Neuronal stem cell (in vitro differentiated cells): Measurements from ENCODE around the gene PAN2.

Experiments
- DNase-seq: peaks from one replicate; pipeline ENCODE4 v3.0.0-alpha.2; 2013; ENCODE audit warnings: low spot score
- H2AFZ ChIP-seq: one replicate; pipeline ENCODE4 v1.6.1; 2013; ENCODE audit warnings: mild to moderate bottlenecking, low read length, inconsistent platforms
- H2AK5ac ChIP-seq: 2 replicates; pipeline ENCODE4 v1.6.1; 2013; ENCODE audit warnings: low read depth, mild to moderate bottlenecking, inconsistent platforms, low read length, moderate library complexity, mixed read lengths
- H2BK120ac ChIP-seq: 2 replicates; pipeline ENCODE4 v1.6.1; 2013; ENCODE audit warnings: low read depth, mild to moderate bottlenecking, inconsistent platforms, low read length, moderate library complexity, mixed read lengths
- H2BK12ac ChIP-seq: one replicate; pipeline ENCODE4 v1.6.1; 2013; ENCODE audit warnings: low read length, inconsistent platforms
- H2BK15ac ChIP-seq: 2 replicates; pipeline ENCODE4 v1.6.1; 2013; ENCODE audit warnings: mild to moderate bottlenecking, low read length, inconsistent platforms, mixed read lengths
- H2BK5ac ChIP-seq: one replicate; pipeline ENCODE4 v1.6.1; 2013; ENCODE audit warnings: inconsistent platforms, mild to moderate bottlenecking, low read length, moderate library complexity
- H3K14ac ChIP-seq: one replicate; pipeline ENCODE4 v1.6.1; 2013; ENCODE audit warnings: low read length, inconsistent platforms
- H3K18ac ChIP-seq: 2 replicates; pipeline ENCODE4 v1.6.1; 2013; ENCODE audit warnings: low read length, inconsistent platforms
- H3K23ac ChIP-seq: 2 replicates; pipeline ENCODE4 v1.6.1; 2013; ENCODE audit warnings: low read depth, mild to moderate bottlenecking, mixed read lengths, low read length, inconsistent platforms; ENCODE audit not compliant: poor library complexity
- H3K27ac ChIP-seq: replicated peaks from 3 replicates; pipeline ENCODE4 v1.5.1; 2013; ENCODE audit warnings: low read length, inconsistent platforms
- H3K27me3 ChIP-seq, 3 experiments: 2 replicates each; pipeline ENCODE4 v1.6.1; 2013; ENCODE audit warnings: low read length in 3 of 3, mild to moderate bottlenecking in 2 of 3, inconsistent platforms in 1 of 3, low read depth in 1 of 3, mixed read lengths in 1 of 3, moderate library complexity in 1 of 3; ENCODE audit not compliant: control insufficient read depth in 3 of 3, insufficient read depth in 3 of 3
- H3K36me3 ChIP-seq, 2 donors: replicated peaks in 1 of 2; 2 replicates each; pipeline ENCODE4 v1.6.1; 2013; ENCODE audit warnings: low read length in 2 of 2; ENCODE audit not compliant: control insufficient read depth in 2 of 2, insufficient read depth in 2 of 2
- H3K4ac ChIP-seq: 2 replicates; pipeline ENCODE4 v1.6.1; 2013; ENCODE audit warnings: inconsistent platforms, mild to moderate bottlenecking, low read length, moderate library complexity
- H3K4me1 ChIP-seq, 2 donors: 1 replicate in 1 of 2; 2 replicates in 1 of 2; pipeline ENCODE4 v1.6.1; 2013; ENCODE audit warnings: low read length in 2 of 2, low read depth in 1 of 2; ENCODE audit not compliant: control insufficient read depth in 2 of 2, insufficient read depth in 1 of 2
- H3K4me2 ChIP-seq: one replicate; pipeline ENCODE4 v1.6.1; 2013; ENCODE audit warnings: mild to moderate bottlenecking, low read length, inconsistent platforms; ENCODE audit not compliant: insufficient read depth, poor library complexity, severe bottlenecking
- H3K4me3 ChIP-seq, 2 donors: 2 replicates each; pipeline ENCODE4 v1.5.1; 2013; ENCODE audit warnings: low read length in 2 of 2, mild to moderate bottlenecking in 2 of 2, inconsistent platforms in 1 of 2, moderate library complexity in 1 of 2
- H3K79me1 ChIP-seq: one replicate; pipeline ENCODE4 v1.6.1; 2013; ENCODE audit warnings: low read depth, mild to moderate bottlenecking, inconsistent platforms, low read length, moderate library complexity
- H3K9ac ChIP-seq: one replicate; pipeline ENCODE4 v1.6.1; 2013; ENCODE audit warnings: mild to moderate bottlenecking, low read depth, low read length, inconsistent platforms; ENCODE audit not compliant: poor library complexity
- H3K9me3 ChIP-seq, 2 donors: replicated peaks in 1 of 2; 2 replicates each; pipeline versions ENCODE3 to v1.6.1; 2013; ENCODE audit warnings: low read length in 2 of 2, mild to moderate bottlenecking in 2 of 2, inconsistent platforms in 1 of 2, low read depth in 1 of 2, mixed read lengths in 1 of 2, moderate library complexity in 1 of 2; ENCODE audit not compliant: control insufficient read depth in 2 of 2, insufficient read depth in 1 of 2
- H4K8ac ChIP-seq: one replicate; pipeline ENCODE4 v1.6.1; 2013; ENCODE audit warnings: low read depth, mild to moderate bottlenecking, inconsistent platforms, low read length, moderate library complexity
- H4K91ac ChIP-seq: one replicate; pipeline ENCODE4 v1.6.1; 2013; ENCODE audit warnings: low read length, low read depth, mild to moderate bottlenecking, inconsistent platforms; ENCODE audit not compliant: poor library complexity
- WGBS, 2 donors: extraction: QIAGEN DNeasy Blood & Tissue Kit; methylation state at CpG; one replicate each; pipeline ENCODE4 v1.1.7; 2013; ENCODE audit warnings: missing lambda C conversion rate in 2 of 2, mixed read lengths in 1 of 2; ENCODE audit not compliant: insufficient read length in 2 of 2, insufficient replicate concordance in 1 of 2; ENCODE audit errors: extremely low coverage in 2 of 2; 5-methylcytosine and 5-hydroxymethylcytosine counted together

Gene PAN2

DNA sequence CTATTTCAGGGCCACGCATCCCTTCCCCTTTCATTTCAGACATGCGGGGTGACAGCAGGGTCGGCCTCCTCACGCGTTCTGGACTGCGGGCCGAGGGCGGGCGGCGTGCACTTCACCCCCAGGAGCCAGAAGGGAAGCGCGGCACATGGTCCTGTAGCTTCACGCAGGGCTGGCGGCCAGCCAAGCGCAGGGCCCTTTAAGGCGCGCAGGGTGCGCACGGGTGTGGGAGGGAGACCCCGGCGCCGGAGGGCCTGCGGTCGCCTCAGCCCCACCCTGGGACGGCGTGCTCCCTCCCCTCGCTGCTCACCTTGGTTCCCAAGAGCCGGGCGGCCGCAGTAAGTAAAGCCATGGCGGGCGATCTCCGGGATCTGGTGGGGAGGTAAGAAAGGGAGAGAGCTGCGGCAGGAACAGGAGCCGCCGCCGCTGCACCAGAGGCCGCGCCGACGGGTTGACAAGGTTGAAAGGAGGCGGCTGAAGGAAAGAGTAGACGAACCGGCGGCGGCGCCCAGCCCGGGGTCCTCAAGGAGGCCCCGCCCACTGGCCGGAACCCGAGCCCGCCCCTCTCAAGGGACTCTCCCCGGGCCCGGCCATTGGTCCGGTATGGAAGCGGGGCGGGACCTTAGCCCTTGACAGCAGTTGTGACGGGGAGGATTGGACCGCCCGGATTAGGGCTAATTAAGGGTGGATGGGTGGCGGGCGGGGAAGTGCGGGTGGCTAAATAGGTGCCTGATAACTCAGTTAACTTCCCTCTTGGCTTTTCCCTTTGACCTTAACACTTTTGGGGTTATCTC lies 33.8 kb downstream of the PAN2 start, which contains the start of gene CS:
TSS of gene CS (minus strand) at position 478 of the 791 bp plus-strand sequence. CDS start at position 349, 129 bp downstream.
- peaks cover 5% of the 10 kb centered on the region for H3K79me1 ChIP-seq
- no peaks in the 10 kb centered on the region for H3K9me3 ChIP-seq
- peak within 1 kb of the TSS; percentile 75 for H3K4me2 ChIP-seq
- H3K36me3 ChIP-seq: peaks cover 1 to 61% of the 10 kb centered on the region in 2 donors
- peak within 1 kb of the TSS; percentile 40 for H2BK120ac ChIP-seq
- DNase-seq: peak; percentile 96
- peaks cover 6 to 10% of the 10 kb centered on the region in 2 donors for H3K4me1 ChIP-seq
- peak within 1 kb of the TSS; percentile 72 for H2AFZ ChIP-seq
- H2BK15ac ChIP-seq: no peak within 1 kb of the TSS
- peak within 1 kb of the TSS; percentile 50 for H4K91ac ChIP-seq
- no peak within 1 kb of the TSS for H2BK12ac ChIP-seq
- no peaks in the 10 kb centered on the region for H3K27me3 ChIP-seq
- H3K27ac ChIP-seq: peak within 1 kb of the TSS; percentile 73
- H4K8ac ChIP-seq: no peak within 1 kb of the TSS
- H3K4ac ChIP-seq: no peak within 1 kb of the TSS
- no CpG with 5 or more reads among the region's 63 CpGs for WGBS, 2 donors
- H3K14ac ChIP-seq: no peak within 1 kb of the TSS
- peak within 1 kb of the TSS; percentile 52 for H2AK5ac ChIP-seq
- H3K9ac ChIP-seq: peak within 1 kb of the TSS; percentile 95
- no peak within 1 kb of the TSS for H2BK5ac ChIP-seq
- peak within 1 kb of the TSS; percentile 38 for H3K23ac ChIP-seq
- H3K4me3 ChIP-seq: peak within 1 kb of the TSS; percentile 56 to 98
- peak within 1 kb of the TSS; percentile 76 for H3K18ac ChIP-seq

DNA sequence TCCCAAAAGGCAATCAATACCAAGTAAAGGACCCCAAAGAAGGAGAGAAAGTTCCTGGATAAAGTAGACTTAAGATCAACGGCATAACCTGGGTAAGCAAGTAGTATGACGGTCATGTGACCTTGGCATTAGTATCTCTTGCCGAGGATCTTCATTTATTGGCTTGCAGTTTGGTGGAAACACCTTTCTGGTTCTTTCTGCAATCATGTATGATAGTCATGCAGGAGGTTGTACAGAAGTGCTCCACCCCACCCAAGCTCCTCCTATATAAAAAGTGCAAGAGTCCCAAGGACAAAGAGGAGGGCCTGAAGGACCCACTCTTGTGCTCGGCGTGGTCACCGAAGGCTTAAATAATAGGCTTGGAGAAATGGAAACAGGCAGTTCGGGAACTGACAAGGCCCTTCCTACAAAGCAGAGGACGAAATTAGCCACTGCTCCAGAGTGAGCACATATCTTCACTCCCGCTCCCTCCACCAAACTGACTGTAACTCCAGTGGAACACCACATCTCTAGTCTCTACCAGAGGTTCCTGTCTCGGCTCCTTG lies 34.4 kb downstream of the PAN2 start:
- Histone ChIP-seq H2BK15ac (no peak overlapping the region), H4K8ac (no peak overlapping the region), H3K4me2 (peak overlapping the region; percentile 75), H3K79me1 (peaks cover 5% of the 10 kb centered on the region), H2AK5ac (peak overlapping the region; percentile 52), H4K91ac (no peak overlapping the region), H3K27ac (no peak overlapping the region), H2BK5ac (no peak overlapping the region), H2BK120ac (peak overlapping the region; percentile 40), H3K9ac (peak overlapping the region; percentile 95), H3K36me3 (peaks cover under 1 to 63% of the 10 kb centered on the region in 2 donors), H2BK12ac (no peak overlapping the region), H3K27me3 (no peaks in the 10 kb centered on the region), H3K9me3 (no peaks in the 10 kb centered on the region), H2AFZ (peak overlapping the region; percentile 72), H3K4me3 (peak overlapping the region; percentile 56 to 98), H3K4me1 (peaks cover 6 to 10% of the 10 kb centered on the region in 2 donors), H3K4ac (no peak overlapping the region), H3K18ac (no peak overlapping the region), H3K14ac (no peak overlapping the region), H3K23ac (peak overlapping the region; percentile 38)
- no CpG with 5 or more reads among the region's 10 CpGs for WGBS, 2 donors
- DNase-seq: no peak

DNA sequence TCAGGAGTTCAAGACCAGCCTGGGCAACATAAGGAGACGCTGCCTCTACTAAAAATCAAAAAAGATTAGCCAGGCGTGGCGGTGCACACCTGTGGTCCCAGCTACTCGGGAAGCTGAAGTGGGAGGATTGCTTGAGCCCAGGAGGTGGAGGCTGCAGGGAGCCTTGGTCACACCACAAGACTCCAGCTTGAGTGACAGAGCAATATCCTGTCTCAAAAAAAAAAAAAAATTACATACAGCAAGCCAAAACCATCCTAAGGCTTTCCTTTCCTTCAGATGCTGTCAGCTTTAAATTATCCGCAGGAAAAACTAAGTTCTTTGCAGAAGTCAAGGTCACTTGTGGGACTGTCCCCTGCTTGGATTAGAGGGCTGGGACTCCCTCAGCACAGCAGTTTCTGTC lies 35.0 kb downstream of the PAN2 start:
- Histone ChIP-seq H2BK15ac (no peak overlapping the region), H3K27ac (no peak overlapping the region), H3K36me3 (peaks cover 0 to 62% of the 10 kb centered on the region in 2 donors), H4K91ac (no peak overlapping the region), H4K8ac (no peak overlapping the region), H3K14ac (no peak overlapping the region), H3K4me3 (peak overlapping the region in 1 of 2 donors; percentile 56), H2AFZ (no peak overlapping the region), H3K79me1 (peaks cover 5% of the 10 kb centered on the region), H3K9me3 (no peaks in the 10 kb centered on the region), H2BK120ac (no peak overlapping the region), H3K27me3 (no peaks in the 10 kb centered on the region), H3K23ac (no peak overlapping the region), H2AK5ac (no peak overlapping the region), H3K4me2 (peak overlapping the region; percentile 75), H2BK5ac (no peak overlapping the region), H2BK12ac (no peak overlapping the region), H3K9ac (no peak overlapping the region), H3K18ac (no peak overlapping the region), H3K4me1 (peaks cover 6 to 10% of the 10 kb centered on the region in 2 donors), H3K4ac (no peak overlapping the region)
- no peak for DNase-seq
- no CpG with 5 or more reads among the region's 5 CpGs for WGBS, 2 donors

DNA sequence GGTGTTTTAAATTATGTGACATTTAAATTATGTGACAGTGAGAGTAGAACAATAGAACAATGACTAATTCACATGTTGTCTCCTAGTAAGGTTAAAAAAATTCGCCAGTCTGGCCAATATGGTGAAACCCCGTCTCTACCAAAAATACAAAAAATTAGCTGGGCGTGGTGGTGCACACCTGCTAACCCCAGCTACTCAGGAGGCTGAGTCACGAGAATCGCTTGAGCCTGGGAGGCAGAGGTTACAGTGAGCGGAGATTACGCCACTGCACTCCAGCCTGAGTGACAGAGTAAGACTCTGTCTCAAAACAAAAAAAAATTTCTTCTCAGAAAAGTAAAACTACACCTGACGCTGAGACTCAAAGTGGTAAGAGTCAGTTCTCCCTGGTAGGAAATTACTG lies 36.4 kb downstream of the PAN2 start:
- H3K27ac ChIP-seq: no peak overlapping the region
- no peak overlapping the region for H2BK12ac ChIP-seq
- H3K4me3 ChIP-seq: no peak overlapping the region
- H3K4me1 ChIP-seq: peaks cover 6 to 10% of the 10 kb centered on the region in 2 donors
- H2BK5ac ChIP-seq: no peak overlapping the region
- no peak overlapping the region for H2BK120ac ChIP-seq
- H3K4ac ChIP-seq: no peak overlapping the region
- peaks cover 5% of the 10 kb centered on the region for H3K79me1 ChIP-seq
- H4K8ac ChIP-seq: no peak overlapping the region
- H4K91ac ChIP-seq: no peak overlapping the region
- no peak overlapping the region for H3K9ac ChIP-seq
- no peak overlapping the region for H3K4me2 ChIP-seq
- no CpG with 5 or more reads among the region's 8 CpGs for WGBS, 2 donors
- H2AK5ac ChIP-seq: no peak overlapping the region
- no peak overlapping the region for H3K23ac ChIP-seq
- H2AFZ ChIP-seq: no peak overlapping the region
- H3K18ac ChIP-seq: no peak overlapping the region
- no peaks in the 10 kb centered on the region for H3K9me3 ChIP-seq
- H2BK15ac ChIP-seq: no peak overlapping the region
- DNase-seq: no peak
- no peak overlapping the region for H3K14ac ChIP-seq
- H3K27me3 ChIP-seq: no peaks in the 10 kb centered on the region
- H3K36me3 ChIP-seq: peaks cover 0 to 61% of the 10 kb centered on the region in 2 donors
